ENCODE data around the gene ASPSCR1.

DNA sequence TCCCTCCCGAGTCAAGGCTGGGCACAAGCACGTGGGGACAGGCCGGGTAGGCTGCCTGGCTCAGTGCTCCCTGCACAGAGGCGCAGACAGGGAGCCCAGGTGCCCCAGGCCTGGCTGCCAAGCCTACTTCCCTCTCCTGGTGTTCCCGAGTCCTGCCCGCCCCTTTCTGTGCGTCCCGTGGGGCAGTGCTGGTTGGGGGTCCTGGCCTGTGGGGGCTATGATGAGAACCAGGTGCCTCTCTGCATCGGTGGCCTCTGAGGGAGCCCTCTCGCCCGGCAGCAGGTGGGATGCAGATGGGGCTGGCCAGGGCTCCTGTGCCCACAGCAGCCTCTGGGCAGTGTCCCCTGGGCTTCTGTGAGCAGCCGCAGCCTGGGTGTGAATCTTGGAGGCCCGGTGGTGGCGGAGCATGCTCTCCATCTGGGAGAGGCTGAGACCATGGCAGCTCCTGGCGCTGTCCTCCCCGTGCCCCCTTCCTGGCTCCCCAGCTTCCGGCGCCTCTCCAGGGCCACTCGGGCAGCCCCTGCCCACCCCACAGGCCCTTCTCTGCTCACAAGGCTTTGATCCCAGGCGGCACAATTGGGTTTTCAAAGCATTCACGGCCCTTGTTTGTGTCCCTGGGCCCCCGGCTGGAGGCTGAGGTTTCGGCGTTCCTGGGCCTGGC, 38.0 kb downstream of the ASPSCR1 start:
- TF ChIP-seq, protein P1, sequence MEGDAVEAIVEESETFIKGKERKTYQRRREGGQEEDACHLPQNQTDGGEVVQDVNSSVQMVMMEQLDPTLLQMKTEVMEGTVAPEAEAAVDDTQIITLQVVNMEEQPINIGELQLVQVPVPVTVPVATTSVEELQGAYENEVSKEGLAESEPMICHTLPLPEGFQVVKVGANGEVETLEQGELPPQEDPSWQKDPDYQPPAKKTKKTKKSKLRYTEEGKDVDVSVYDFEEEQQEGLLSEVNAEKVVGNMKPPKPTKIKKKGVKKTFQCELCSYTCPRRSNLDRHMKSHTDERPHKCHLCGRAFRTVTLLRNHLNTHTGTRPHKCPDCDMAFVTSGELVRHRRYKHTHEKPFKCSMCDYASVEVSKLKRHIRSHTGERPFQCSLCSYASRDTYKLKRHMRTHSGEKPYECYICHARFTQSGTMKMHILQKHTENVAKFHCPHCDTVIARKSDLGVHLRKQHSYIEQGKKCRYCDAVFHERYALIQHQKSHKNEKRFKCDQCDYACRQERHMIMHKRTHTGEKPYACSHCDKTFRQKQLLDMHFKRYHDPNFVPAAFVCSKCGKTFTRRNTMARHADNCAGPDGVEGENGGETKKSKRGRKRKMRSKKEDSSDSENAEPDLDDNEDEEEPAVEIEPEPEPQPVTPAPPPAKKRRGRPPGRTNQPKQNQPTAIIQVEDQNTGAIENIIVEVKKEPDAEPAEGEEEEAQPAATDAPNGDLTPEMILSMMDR (IDR thresholded peaks at IDR 0.05), result no peak
- TF ChIP-seq EZH2 (IDR thresholded peaks at IDR 0.05), result no peak
- no peak for TF ChIP-seq EZH2phosphoT487 (IDR thresholded peaks at IDR 0.05)
